ENCODE measurements around the gene DIP2B. TPM values are rescaled to one million over a fixed set of nuclear protein-coding genes. Genes with fewer than 3 reads are reported as not detected.

Gene DIP2B
- total RNA-seq, 1 donor from 2014 or later: 39.3 TPM

- no peaks in the 10 kb centered on the region for H3K27me3 ChIP-seq (ENCODE audit: control insufficient read depth, insufficient read depth, low read length)
- no peak for TF ChIP-seq CTCF (IDR thresholded peaks at IDR 0.05; ENCODE audit: insufficient read depth, low read length, poor library complexity, severe bottlenecking)
- H3K36me3 ChIP-seq (ENCODE audit: control insufficient read depth, insufficient read depth, low read length): no peaks in the 10 kb centered on the region
- no peak for DNase-seq (ENCODE audit: low read depth)
- no peak overlapping the region for H3K4me3 ChIP-seq (ENCODE audit: low read depth, low read length)
Measured at GRCh38 chr12:50507474-50507838, 2.7 kb downstream of the DIP2B start.

- Histone ChIP-seq H3K36me3 (ENCODE audit: control insufficient read depth, insufficient read depth, low read length) (no peaks in the 10 kb centered on the region), H3K4me3 (ENCODE audit: low read depth, low read length) (no peak overlapping the region), H3K27me3 (ENCODE audit: control insufficient read depth, insufficient read depth, low read length) (no peaks in the 10 kb centered on the region)
- TF ChIP-seq CTCF (IDR thresholded peaks at IDR 0.05; ENCODE audit: insufficient read depth, low read length, poor library complexity, severe bottlenecking): no peak
- no peak for DNase-seq (ENCODE audit: low read depth)
Measured at GRCh38 chr12:50507930-50508329, 3.1 kb downstream of the DIP2B start.

GRCh38 chr12:50508414-50508813, 3.6 kb downstream of the DIP2B start:
- DNase-seq (ENCODE audit: low read depth): no peak
- no peak overlapping the region for H3K4me3 ChIP-seq (ENCODE audit: low read depth, low read length)

GRCh38 chr12:50508970-50509663, 4.3 kb downstream of the DIP2B start:
- DNase-seq (ENCODE audit: low read depth): no peak
- Histone ChIP-seq H3K4me3 (ENCODE audit: low read depth, low read length) (no peak overlapping the region), H3K36me3 (ENCODE audit: control insufficient read depth, insufficient read depth, low read length) (no peaks in the 10 kb centered on the region), H3K27me3 (ENCODE audit: control insufficient read depth, insufficient read depth, low read length) (no peaks in the 10 kb centered on the region)
- TF ChIP-seq CTCF (IDR thresholded peaks at IDR 0.05; ENCODE audit: insufficient read depth, low read length, poor library complexity, severe bottlenecking): no peak

More at GRCh38 chr12:50508414-50508813, 3.6 kb downstream of the DIP2B start:
- H3K36me3 ChIP-seq (ENCODE audit: control insufficient read depth, insufficient read depth, low read length): no peaks in the 10 kb centered on the region
- no peaks in the 10 kb centered on the region for H3K27me3 ChIP-seq (ENCODE audit: control insufficient read depth, insufficient read depth, low read length)
- TF ChIP-seq CTCF (IDR thresholded peaks at IDR 0.05; ENCODE audit: insufficient read depth, low read length, poor library complexity, severe bottlenecking): no peak

- Histone ChIP-seq H3K4me3 (ENCODE audit: low read depth, low read length) (no peak overlapping the region), H3K27me3 (ENCODE audit: control insufficient read depth, insufficient read depth, low read length) (no peaks in the 10 kb centered on the region), H3K36me3 (ENCODE audit: control insufficient read depth, insufficient read depth, low read length) (no peaks in the 10 kb centered on the region)
- no peak for TF ChIP-seq CTCF (IDR thresholded peaks at IDR 0.05; ENCODE audit: insufficient read depth, low read length, poor library complexity, severe bottlenecking)
- DNase-seq (ENCODE audit: low read depth): no peak
Measured at GRCh38 chr12:50514526-50515276, 9.9 kb downstream of the DIP2B start.

Measured in kidney epithelial cell (primary cell).